SU-DHL-6 (cell line): ENCODE data around the gene ZNF609.

Source experiments
- H2AFZ ChIP-seq: fragments of 200-600 bp; sonication (generic); 2 replicates; pipeline ENCODE4 v1.6.1; 2014; ENCODE audit warnings: low read depth, mild to moderate bottlenecking, moderate library complexity, mixed read lengths, antibody characterized with exemption, low read length; ENCODE audit not compliant: severe bottlenecking
- H3F3A ChIP-seq: fragments of 200-600 bp; shearing (Covaris generic); 2 replicates; pipeline ENCODE4 v1.6.0; 2016; ENCODE audit warnings: antibody characterized with exemption, mild to moderate bottlenecking; ENCODE audit not compliant: insufficient read depth
- H3K27ac ChIP-seq: fragments of 200-600 bp; sonication (generic); 2 replicates; pipeline ENCODE4 v1.5.1; 2016; ENCODE audit warnings: low read depth, mild to moderate bottlenecking, low read length, moderate library complexity, mixed read lengths
- H3K27me3 ChIP-seq: fragments of 200-600 bp; sonication (generic), shearing (Covaris generic); 2 replicates; pipeline ENCODE4 v1.6.0; 2014; ENCODE audit warnings: mild to moderate bottlenecking, low read length
- H3K36me3 ChIP-seq: fragments of 200-600 bp; sonication (generic); 2 replicates; pipeline ENCODE4 v1.6.1; 2014; ENCODE audit warnings: mild to moderate bottlenecking, low read length, mixed read lengths
- H3K4me2 ChIP-seq: fragments of 300-600, 200-600 bp; shearing (Covaris generic), sonication (generic); 2 replicates; pipeline ENCODE4 v1.6.0; 2014; ENCODE audit warnings: low read length, low read depth, mild to moderate bottlenecking; ENCODE audit not compliant: poor library complexity, severe bottlenecking
- H3K4me3 ChIP-seq: fragments of 200-600 bp; sonication (generic); 2 replicates; pipeline ENCODE4 v1.5.1; 2014; ENCODE audit warnings: antibody characterized with exemption, low read length, mild to moderate bottlenecking, mixed read lengths; ENCODE audit not compliant: insufficient read depth, poor library complexity, severe bottlenecking
- H3K79me2 ChIP-seq: fragments of 200-600 bp; sonication (generic); 2 replicates; pipeline ENCODE4 v1.6.1; 2014; ENCODE audit warnings: mild to moderate bottlenecking, low read length, moderate library complexity; ENCODE audit not compliant: insufficient read depth
- H3K9ac ChIP-seq: fragments of 200-600 bp; sonication (generic); 2 replicates; pipeline ENCODE4 v1.7.0; 2014; ENCODE audit warnings: mild to moderate bottlenecking, low read length
- H3K9me2 ChIP-seq: fragments of 200-600 bp; sonication (generic); replicated peaks from 2 replicates; pipeline ENCODE4 v1.6.1; 2014; ENCODE audit warnings: low read length; ENCODE audit not compliant: insufficient read depth
- H3K9me3 ChIP-seq: fragments of 200-600 bp; sonication (generic); 2 replicates; pipeline ENCODE4 v1.6.1; 2014; ENCODE audit warnings: low read length, mixed read lengths; ENCODE audit not compliant: insufficient read depth
- H4K20me1 ChIP-seq: fragments of 200-600 bp; sonication (generic); 2 replicates; pipeline ENCODE4 v1.6.1; 2014; ENCODE audit warnings: low read depth, mild to moderate bottlenecking, antibody characterized with exemption, low read length, moderate library complexity, mixed read lengths
- EZH2phosphoT487 ChIP-seq: fragments of 200-600 bp; sonication (generic), shearing (Covaris generic); conservative IDR thresholded peaks from 2 replicates; pipeline ENCODE4 v1.6.1; 2018; ENCODE audit warnings: mild to moderate bottlenecking, antibody characterized with exemption, low read length, moderate library complexity, mixed read lengths
- TF ChIP-seq, protein P1 (sequence below): fragments of 200-600 bp; sonication (generic); IDR thresholded peaks from one replicate; pipeline ENCODE4 v1.5.1; 2017; ENCODE audit warnings: antibody characterized with exemption, mild to moderate bottlenecking, low read length, moderate library complexity; ENCODE audit not compliant: insufficient read depth, poor library complexity, severe bottlenecking

ZNF609 gene

DNA sequence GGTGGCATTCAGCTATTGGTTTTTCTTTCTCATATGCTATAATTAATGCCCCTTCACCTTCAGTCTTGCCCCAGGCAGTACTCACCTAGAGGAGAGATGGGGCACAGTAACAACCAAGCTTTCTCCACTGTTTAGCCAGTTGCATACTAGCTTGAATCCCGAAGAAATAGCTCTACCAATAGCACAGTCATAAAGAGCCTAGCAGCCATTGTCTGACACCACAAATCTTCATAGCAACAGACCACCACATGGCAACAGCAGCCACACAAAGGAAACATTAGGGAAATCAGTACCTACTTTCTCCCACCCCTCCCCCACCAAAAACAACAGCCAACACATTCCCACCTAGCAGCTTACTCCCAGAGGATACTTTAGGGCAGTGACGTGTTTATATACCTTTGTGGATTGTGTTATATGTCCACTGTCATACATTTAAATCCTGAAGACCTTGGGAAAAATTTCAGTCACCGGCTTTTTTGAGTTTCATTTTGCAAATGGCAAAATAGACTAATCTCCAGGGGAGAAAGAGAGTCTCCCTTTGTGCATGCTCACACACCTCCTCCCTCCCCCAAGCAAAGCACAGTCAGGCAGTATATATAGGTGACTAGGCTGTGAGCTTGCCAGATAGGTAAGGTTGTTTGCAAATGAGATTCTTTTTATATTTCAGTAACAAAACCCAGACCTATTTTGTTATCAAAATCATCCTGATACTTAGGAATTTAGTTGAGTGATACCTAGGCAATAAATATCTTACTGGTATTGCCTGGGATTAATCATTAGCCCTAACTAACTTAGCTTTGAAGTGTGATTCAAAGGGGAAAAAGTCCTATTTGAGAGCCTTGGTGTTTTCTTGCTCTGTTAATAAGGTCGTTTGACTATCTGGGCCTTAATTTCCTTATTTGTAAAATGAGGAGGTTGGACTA is 174.5 kb downstream of the ZNF609 start:
- Histone ChIP-seq H3K36me3 (peaks cover 10% of the 10 kb centered on the region; the same call in 1 of the 2 replicates), H3K79me2 (0 out of 2 replicates have a peak, but pooled peaks cover 4% of the 10 kb centered on the region), H3K9ac (no peak overlapping the region), H4K20me1 (no peaks in the 10 kb centered on the region), H3K9me2 (no peaks in the 10 kb centered on the region), H2AFZ (no peak overlapping the region), H3K27ac (no peak overlapping the region), H3K4me2 (no peak overlapping the region), H3K4me3 (no peak overlapping the region), H3F3A (no peaks in the 10 kb centered on the region), H3K9me3 (peaks cover 4% of the 10 kb centered on the region; the same call in 1 of the 2 replicates), H3K27me3 (no peaks in the 10 kb centered on the region)
- no peak for TF ChIP-seq EZH2phosphoT487
- TF ChIP-seq, protein P1, sequence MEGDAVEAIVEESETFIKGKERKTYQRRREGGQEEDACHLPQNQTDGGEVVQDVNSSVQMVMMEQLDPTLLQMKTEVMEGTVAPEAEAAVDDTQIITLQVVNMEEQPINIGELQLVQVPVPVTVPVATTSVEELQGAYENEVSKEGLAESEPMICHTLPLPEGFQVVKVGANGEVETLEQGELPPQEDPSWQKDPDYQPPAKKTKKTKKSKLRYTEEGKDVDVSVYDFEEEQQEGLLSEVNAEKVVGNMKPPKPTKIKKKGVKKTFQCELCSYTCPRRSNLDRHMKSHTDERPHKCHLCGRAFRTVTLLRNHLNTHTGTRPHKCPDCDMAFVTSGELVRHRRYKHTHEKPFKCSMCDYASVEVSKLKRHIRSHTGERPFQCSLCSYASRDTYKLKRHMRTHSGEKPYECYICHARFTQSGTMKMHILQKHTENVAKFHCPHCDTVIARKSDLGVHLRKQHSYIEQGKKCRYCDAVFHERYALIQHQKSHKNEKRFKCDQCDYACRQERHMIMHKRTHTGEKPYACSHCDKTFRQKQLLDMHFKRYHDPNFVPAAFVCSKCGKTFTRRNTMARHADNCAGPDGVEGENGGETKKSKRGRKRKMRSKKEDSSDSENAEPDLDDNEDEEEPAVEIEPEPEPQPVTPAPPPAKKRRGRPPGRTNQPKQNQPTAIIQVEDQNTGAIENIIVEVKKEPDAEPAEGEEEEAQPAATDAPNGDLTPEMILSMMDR = no peak

DNA sequence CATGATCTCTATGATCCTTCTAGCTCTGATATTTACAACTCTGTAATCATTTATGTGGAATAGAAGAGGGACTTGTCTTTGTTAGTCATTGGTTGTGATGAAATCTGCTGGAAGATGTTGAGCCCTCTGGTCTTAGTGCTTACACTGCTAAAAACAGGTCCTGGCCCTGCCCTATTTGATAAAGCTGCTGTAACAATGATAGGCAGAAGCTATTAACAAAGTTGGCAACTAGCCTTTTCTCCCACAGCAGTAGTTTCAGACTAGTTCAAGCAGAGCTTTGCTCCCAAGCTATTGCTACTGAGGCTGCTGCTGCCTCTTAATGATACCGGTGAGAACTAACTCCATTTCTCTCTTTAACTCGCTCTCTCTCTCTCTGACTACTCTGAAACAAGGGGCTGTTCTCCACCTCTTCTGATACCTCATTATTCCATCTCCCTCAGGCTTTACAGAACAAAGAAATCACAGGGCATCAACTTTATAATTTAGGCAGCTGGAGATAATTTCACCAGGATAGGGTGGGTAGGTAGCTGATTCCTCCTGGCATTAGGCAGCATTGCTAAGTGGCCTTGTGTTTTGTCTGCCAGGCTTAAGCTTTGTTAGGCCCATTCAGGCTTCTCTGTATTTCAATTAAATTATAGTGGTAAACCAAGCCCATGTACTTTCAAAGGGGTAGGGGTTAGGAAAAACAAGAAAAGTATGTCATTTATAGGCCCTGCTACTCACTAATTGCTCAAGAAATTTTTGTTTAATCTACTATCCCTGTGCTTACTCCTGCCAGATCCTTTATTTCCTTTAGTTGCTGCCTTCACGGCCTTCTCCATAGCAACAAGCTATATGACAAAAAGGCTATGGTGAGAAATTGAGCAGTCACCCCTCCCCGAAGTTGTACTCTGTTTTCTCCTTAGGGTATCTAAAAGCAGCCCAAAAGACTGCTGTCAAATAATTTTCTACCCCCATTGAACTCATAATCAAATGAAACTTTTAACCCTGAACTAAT is 175.4 kb downstream of the ZNF609 start:
- Histone ChIP-seq H3K79me2 (0 out of 2 replicates have a peak, but pooled peaks cover 4% of the 10 kb centered on the region), H4K20me1 (no peaks in the 10 kb centered on the region), H3K27me3 (no peaks in the 10 kb centered on the region), H3K27ac (no peak overlapping the region), H3F3A (no peaks in the 10 kb centered on the region), H3K9me3 (peaks cover 4% of the 10 kb centered on the region; the same call in 1 of the 2 replicates), H3K4me2 (no peak overlapping the region), H2AFZ (no peak overlapping the region), H3K9me2 (no peaks in the 10 kb centered on the region), H3K4me3 (no peak overlapping the region), H3K9ac (no peak overlapping the region), H3K36me3 (peaks cover 10% of the 10 kb centered on the region; the same call in 1 of the 2 replicates)
- no peak for TF ChIP-seq EZH2phosphoT487
- TF ChIP-seq, protein P1 = no peak

DNA sequence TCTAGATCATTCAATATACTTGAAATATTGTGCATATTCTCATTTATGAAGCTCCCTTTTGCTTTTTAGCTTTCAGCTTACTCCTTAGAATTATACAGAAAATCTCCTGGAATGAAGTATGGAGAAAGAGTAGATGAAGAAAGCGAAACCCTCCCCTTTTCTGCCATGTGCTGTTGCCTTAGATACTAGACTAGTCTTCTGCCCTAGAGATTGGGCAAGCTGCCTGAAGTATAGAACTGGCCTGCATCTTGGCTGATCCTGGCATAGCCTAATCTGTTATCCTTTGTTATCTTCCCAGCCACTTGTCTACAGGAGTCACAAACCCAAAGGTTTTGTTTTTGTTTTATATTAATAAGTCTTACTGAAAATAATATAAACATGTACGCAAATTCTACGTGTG is 176.2 kb downstream of the ZNF609 start:
- Histone ChIP-seq H3K4me2 (no peak overlapping the region), H3K27ac (no peak overlapping the region), H3K79me2 (0 out of 2 replicates have a peak, but pooled peaks cover 4% of the 10 kb centered on the region), H3K36me3 (peaks cover 10% of the 10 kb centered on the region; the same call in 1 of the 2 replicates), H3K27me3 (no peaks in the 10 kb centered on the region), H4K20me1 (no peaks in the 10 kb centered on the region), H3F3A (no peaks in the 10 kb centered on the region), H3K9me2 (no peaks in the 10 kb centered on the region), H3K9ac (no peak overlapping the region), H3K4me3 (no peak overlapping the region), H3K9me3 (peaks cover 4% of the 10 kb centered on the region; the same call in 1 of the 2 replicates), H2AFZ (no peak overlapping the region)
- TF ChIP-seq EZH2phosphoT487 = no peak
- TF ChIP-seq, protein P1 = no peak
